Stimulated activated CD4-positive, alpha-beta T cell treated with anti-CD3 and anti-CD28 coated beads, TNF-alpha, amount 100 ng/mL, for 4 hours (primary cell): Measurements from ENCODE around the gene ZNF677.
A peak's percentile ranks its signal among the peaks of the same experiment; 100 is the strongest.
"Not testable (repeated sequence)": the region's sequence is repeated elsewhere in the genome, so short reads cannot be mapped to it uniquely, and the experiment has no call there.

Experiments
- DNase-seq, 3 experiments: peaks; one replicate each; pipeline ENCODE4 v3.0.0-alpha.2; 2020; ENCODE audit warnings: low read depth in 3 of 3

Gene ZNF677

GRCh38 chr19:53193535-53194222 is 61.0 kb downstream of the ZNF677 start:
- DNase-seq = no peak

DNA sequence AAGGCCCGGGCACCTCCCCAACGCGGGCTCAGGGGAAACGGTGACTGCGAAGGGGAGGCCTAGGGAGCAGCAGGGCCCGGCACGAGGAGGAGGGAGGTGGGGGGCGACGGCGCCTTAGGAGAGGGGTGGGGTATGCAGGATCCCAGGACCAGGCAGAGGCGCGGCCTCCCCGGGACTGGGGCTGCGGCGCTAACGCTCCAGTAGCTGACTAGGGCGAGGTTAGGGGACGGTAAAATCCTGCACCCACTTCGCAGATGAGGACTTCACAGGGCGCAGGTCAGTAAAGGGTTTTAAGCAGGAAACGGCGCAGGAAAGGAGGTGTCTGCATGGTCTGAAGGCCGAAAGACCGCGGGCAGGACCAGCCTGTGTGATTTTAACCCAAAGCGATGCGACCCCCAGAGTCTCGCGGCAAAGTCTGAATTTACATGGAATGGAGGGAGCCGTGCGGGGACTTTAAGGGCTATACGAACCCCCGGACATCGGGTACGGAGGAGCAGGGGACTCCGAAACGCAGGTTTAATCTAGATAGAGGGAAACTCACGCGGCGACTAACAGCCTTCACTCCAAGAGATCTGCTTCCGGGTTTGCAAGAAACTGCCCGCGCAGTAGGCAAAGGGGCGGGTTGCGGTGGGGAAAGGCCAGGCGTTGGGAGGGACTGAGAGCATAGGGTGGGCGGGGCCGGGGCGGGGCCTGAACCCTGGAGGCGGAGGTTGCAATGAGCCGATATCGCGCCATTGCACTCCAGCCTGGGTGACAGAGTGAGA is 61.7 kb downstream of the ZNF677 start, which contains the start of gene ZNF665:
Gene ZNF665, minus strand, starts transcription at position 588 of the 764 bp plus-strand sequence. CDS start 10,460 bp downstream, outside the sequence.
- peak; percentile 27 to 67 (median 57) for DNase-seq

DNA sequence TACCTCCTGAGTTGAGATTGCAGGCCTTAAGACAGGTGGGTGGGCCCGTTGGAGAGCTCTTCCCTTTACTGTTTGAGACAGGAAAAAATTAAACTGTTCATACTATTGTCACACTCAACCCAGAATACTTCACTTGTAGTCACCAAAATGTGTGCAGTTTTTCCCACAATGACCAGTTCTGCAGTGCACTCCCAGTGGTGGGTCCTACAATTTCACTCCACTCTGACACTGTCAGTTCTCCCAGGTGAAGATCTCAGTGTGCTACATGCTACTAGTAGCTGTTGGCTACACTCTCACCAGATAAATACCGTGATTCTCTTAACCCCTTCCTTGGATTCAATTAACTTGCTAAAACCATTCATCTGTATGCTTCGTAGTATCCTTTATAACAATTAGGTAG is 64.4 kb downstream of the ZNF677 start:
- no peak for DNase-seq

DNA sequence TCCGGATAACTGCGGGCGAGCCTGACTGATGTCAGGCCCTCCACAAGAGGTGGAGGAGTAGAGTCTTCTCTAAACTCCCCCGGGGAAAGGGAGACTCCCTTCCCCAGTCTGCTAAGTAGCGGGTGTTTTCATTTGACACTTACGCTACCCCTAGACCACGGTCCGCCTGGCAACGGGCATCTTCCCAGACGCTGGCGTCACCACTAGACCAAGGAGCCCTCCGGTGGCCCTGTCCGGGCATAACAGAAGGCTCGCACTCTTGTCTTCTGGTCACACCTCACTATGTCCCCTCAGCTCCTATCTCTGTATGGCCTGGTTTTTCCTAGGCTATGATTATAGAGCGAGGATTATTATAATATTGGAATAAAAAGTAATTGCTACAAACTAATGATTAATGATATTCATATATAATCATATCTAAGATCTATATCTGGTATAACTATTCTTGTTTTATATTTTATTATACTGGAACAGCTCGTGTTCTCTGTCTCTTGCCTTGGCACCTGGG is 64.9 kb downstream of the ZNF677 start:
- not testable (repeated sequence) for DNase-seq
